Fibroblast of villous mesenchyme (primary cell): Measurements from ENCODE around the gene SGPL1. TPM values are rescaled to one million over a fixed set of nuclear protein-coding genes. Genes with fewer than 3 reads are reported as not detected.
"Not testable (repeated sequence)": the region's sequence is repeated elsewhere in the genome, so short reads cannot be mapped to it uniquely, and the experiment has no call there.

ENCODE experiments used
- DNase-seq: peaks from one replicate; pipeline ENCODE4 v3.0.0-alpha.2; 2010; ENCODE audit warnings: low read depth
- H3K4me3 ChIP-seq: 2 replicates; pipeline ENCODE4 v1.5.1; 2011; ENCODE audit warnings: low read depth, mild to moderate bottlenecking, low read length
- CTCF ChIP-seq: IDR thresholded peaks from 2 replicates; pipeline ENCODE4 v1.5.1; 2012; ENCODE audit warnings: low read depth, mild to moderate bottlenecking, low read length; ENCODE audit not compliant: insufficient read depth
- total RNA-seq: library from RNA; depleted of rRNA; stranded (reverse); fragments of >200 nt; gene quantifications from 2 replicates; pipeline ENCODE4 v1.2.3, GENCODE V29; 2012

Gene SGPL1
- total RNA-seq, 1 donor: 54.4 TPM

- TF ChIP-seq CTCF: no peak
- no peak for DNase-seq
- H3K4me3 ChIP-seq: no peak overlapping the region
These were observed 34.3 kb downstream of the SGPL1 start for GRCh38 chr10:70850097-70850496.

GRCh38 chr10:70851597-70852475 lies 36.1 kb downstream of the SGPL1 start:
- H3K4me3 ChIP-seq: no peak overlapping the region
- no peak for DNase-seq
- TF ChIP-seq CTCF: no peak

- H3K4me3 ChIP-seq: no peak overlapping the region
- no peak for DNase-seq
- TF ChIP-seq CTCF: no peak
These were observed 37.3 kb downstream of the SGPL1 start for GRCh38 chr10:70853038-70853437.

GRCh38 chr10:70853457-70853856 lies 37.7 kb downstream of the SGPL1 start:
- DNase-seq: no peak
- no peak for TF ChIP-seq CTCF
- H3K4me3 ChIP-seq: no peak overlapping the region

- DNase-seq: no peak
- no peak overlapping the region for H3K4me3 ChIP-seq
- no peak for TF ChIP-seq CTCF
These were observed 40.7 kb downstream of the SGPL1 start for GRCh38 chr10:70856454-70856853.

GRCh38 chr10:70858759-70859158 lies 43.0 kb downstream of the SGPL1 start:
- TF ChIP-seq CTCF: no peak
- DNase-seq: no peak

GRCh38 chr10:70861495-70862197 lies 45.9 kb downstream of the SGPL1 start:
- not testable (repeated sequence) for DNase-seq

More at GRCh38 chr10:70858759-70859158, 43.0 kb downstream of the SGPL1 start:
- no peak overlapping the region for H3K4me3 ChIP-seq

More at GRCh38 chr10:70861495-70862197, 45.9 kb downstream of the SGPL1 start:
- H3K4me3 ChIP-seq: not testable (repeated sequence)
